Peyer's patch (tissue), 4 donors: ENCODE results near the gene ANO8.

Experiments
- POLR2A ChIP-seq, 2 donors: fragments of 450-650 bp; IDR thresholded peaks; one replicate each; pipeline ENCODE4 v1.5.1; 2017; ENCODE audit warnings: antibody characterized with exemption in 2 of 2, mild to moderate bottlenecking in 2 of 2, moderate library complexity in 2 of 2
- TF ChIP-seq, protein P1 (sequence below), 6 experiments: fragments of 450-650 bp in 4 of 6; fragments of 200-600 bp in 2 of 6; sonication (generic) in 1 of 6; IDR thresholded peaks; one replicate each; pipeline ENCODE4 v1.5.1; 2017 to 2019; ENCODE audit warnings: antibody characterized with exemption in 6 of 6, mild to moderate bottlenecking in 3 of 6, moderate library complexity in 1 of 6

DNA sequence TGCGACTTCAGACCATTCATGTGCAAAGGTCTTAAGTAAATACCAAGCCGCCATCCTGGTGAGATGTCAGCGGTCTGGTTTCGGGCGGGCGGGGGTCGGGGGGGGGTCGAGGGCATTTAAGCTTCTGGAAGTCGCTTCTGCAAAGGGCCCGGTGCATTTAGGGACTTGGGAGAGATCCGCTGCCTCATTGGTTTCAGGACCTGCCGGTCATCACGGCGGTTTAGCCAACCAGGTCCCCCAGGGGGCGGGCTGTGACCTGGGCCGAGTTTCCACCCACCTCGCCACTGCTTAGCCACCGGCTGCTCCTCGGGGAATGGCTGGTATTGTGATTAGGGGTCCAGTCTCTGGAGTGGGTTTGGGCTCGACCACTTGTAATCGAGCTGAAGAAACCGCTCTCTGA, 45.2 kb downstream of the ANO8 start:
- no peak for TF ChIP-seq POLR2A (IDR thresholded peaks at IDR 0.05)
- TF ChIP-seq, protein P1, sequence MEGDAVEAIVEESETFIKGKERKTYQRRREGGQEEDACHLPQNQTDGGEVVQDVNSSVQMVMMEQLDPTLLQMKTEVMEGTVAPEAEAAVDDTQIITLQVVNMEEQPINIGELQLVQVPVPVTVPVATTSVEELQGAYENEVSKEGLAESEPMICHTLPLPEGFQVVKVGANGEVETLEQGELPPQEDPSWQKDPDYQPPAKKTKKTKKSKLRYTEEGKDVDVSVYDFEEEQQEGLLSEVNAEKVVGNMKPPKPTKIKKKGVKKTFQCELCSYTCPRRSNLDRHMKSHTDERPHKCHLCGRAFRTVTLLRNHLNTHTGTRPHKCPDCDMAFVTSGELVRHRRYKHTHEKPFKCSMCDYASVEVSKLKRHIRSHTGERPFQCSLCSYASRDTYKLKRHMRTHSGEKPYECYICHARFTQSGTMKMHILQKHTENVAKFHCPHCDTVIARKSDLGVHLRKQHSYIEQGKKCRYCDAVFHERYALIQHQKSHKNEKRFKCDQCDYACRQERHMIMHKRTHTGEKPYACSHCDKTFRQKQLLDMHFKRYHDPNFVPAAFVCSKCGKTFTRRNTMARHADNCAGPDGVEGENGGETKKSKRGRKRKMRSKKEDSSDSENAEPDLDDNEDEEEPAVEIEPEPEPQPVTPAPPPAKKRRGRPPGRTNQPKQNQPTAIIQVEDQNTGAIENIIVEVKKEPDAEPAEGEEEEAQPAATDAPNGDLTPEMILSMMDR (IDR thresholded peaks at IDR 0.05) = no peak
